GM12878 (cell line): Measurements from ENCODE around the gene FBN2.

Experiments used
- PML ChIP-seq: IDR thresholded peaks from 2 replicates; pipeline ENCODE4 v1.6.1; 2012; ENCODE audit warnings: low read length, inconsistent platforms
- TAF1 ChIP-seq: IDR thresholded peaks from 2 replicates; pipeline ENCODE4 v1.6.1; 2011; ENCODE audit warnings: mild to moderate bottlenecking, low read depth, low read length, borderline replicate concordance
- TF ChIP-seq, protein P1 (sequence below): fragments of 450-650 bp; IDR thresholded peaks from 2 replicates; pipeline ENCODE4 v1.6.1; 2014; ENCODE audit warnings: mild to moderate bottlenecking

DNA sequence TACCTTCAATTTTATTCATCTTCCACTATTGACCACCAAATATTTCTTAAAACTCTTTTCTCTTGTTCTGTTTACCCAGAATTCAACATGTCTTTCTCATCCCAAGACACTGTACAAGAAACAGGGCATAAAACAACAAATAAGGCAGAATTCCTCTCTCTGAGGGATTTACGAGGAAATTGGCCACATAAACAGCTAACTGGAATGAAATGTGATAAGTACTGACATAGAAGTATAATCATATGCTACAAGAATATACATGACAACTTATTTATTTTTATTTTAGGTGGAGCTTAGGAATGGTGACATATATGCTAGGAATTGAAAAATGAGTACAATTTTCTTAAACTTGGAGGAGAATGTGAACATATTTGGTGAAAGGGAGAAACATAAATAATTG lies 48.8 kb upstream of the FBN2 start:
- TF ChIP-seq TAF1: no peak
- TF ChIP-seq, protein P1, sequence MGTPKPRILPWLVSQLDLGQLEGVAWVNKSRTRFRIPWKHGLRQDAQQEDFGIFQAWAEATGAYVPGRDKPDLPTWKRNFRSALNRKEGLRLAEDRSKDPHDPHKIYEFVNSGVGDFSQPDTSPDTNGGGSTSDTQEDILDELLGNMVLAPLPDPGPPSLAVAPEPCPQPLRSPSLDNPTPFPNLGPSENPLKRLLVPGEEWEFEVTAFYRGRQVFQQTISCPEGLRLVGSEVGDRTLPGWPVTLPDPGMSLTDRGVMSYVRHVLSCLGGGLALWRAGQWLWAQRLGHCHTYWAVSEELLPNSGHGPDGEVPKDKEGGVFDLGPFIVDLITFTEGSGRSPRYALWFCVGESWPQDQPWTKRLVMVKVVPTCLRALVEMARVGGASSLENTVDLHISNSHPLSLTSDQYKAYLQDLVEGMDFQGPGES: no peak
- TF ChIP-seq PML: no peak
